ENCODE data around the gene RPN2.

Gene RPN2

GRCh38 chr20:37154684-37155298, 24.3 kb upstream of the RPN2 start:
- H3K9ac ChIP-seq (ENCODE audit: low read depth in 1 of 2, low read length in 2 of 2): no peak overlapping the region
- no peak overlapping the region for H3K27ac ChIP-seq (ENCODE audit: low read depth in 2 of 2, low read length in 2 of 2)
- H3K4me3 ChIP-seq (ENCODE audit: low read length in 2 of 2): no peak overlapping the region
- no peaks in the 10 kb centered on the region for H3K4me1 ChIP-seq (ENCODE audit: control insufficient read depth in 2 of 2, insufficient read depth in 2 of 2, low read length in 2 of 2)
- H3K9me3 ChIP-seq (ENCODE audit: control insufficient read depth in 2 of 2, low read length in 2 of 2): no peaks in the 10 kb centered on the region
- H3K27me3 ChIP-seq (ENCODE audit: control insufficient read depth in 2 of 2, insufficient read depth in 2 of 2, low read length in 2 of 2): no peaks in the 10 kb centered on the region
- no peaks in the 10 kb centered on the region for H3K36me3 ChIP-seq (ENCODE audit: control insufficient read depth in 2 of 2, insufficient read depth in 2 of 2, low read length in 2 of 2)

GRCh38 chr20:37155987-37156386, 23.1 kb upstream of the RPN2 start:
- no peaks in the 10 kb centered on the region for H3K36me3 ChIP-seq (ENCODE audit: control insufficient read depth in 2 of 2, insufficient read depth in 2 of 2, low read length in 2 of 2)
- no peaks in the 10 kb centered on the region for H3K27me3 ChIP-seq (ENCODE audit: control insufficient read depth in 2 of 2, insufficient read depth in 2 of 2, low read length in 2 of 2)
- no peak overlapping the region for H3K9ac ChIP-seq (ENCODE audit: low read depth in 1 of 2, low read length in 2 of 2)
- no peaks in the 10 kb centered on the region for H3K4me1 ChIP-seq (ENCODE audit: control insufficient read depth in 2 of 2, insufficient read depth in 2 of 2, low read length in 2 of 2)
- H3K4me3 ChIP-seq (ENCODE audit: low read length in 2 of 2): no peak overlapping the region
- no peak overlapping the region for H3K27ac ChIP-seq (ENCODE audit: low read depth in 2 of 2, low read length in 2 of 2)
- no peaks in the 10 kb centered on the region for H3K9me3 ChIP-seq (ENCODE audit: control insufficient read depth in 2 of 2, low read length in 2 of 2)

DNA sequence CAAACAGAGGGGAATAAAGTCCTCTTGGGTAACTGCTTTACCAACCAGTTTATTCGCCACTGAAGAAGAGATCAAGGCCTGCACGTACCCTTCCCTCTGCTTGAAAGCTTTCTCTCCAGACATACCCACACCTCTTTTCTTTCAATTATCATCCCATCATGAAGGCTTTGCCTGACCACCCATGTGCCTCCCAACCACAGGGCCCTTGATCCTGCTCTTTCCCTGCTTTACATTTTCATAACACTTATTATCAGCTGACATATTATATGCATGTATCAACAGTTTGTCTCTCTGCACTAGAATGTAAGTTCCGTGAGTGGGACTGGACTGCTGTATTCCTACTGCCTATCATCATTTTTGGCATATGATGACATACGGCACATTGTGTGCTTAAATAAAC, 20.9 kb upstream of the RPN2 start:
- Histone ChIP-seq H3K4me3 (ENCODE audit: low read length in 2 of 2) (no peak overlapping the region), H3K4me1 (ENCODE audit: control insufficient read depth in 2 of 2, insufficient read depth in 2 of 2, low read length in 2 of 2) (no peaks in the 10 kb centered on the region), H3K9me3 (ENCODE audit: control insufficient read depth in 2 of 2, low read length in 2 of 2) (no peaks in the 10 kb centered on the region), H3K27ac (ENCODE audit: low read depth in 2 of 2, low read length in 2 of 2) (no peak overlapping the region), H3K36me3 (ENCODE audit: control insufficient read depth in 2 of 2, insufficient read depth in 2 of 2, low read length in 2 of 2) (no peaks in the 10 kb centered on the region), H3K9ac (ENCODE audit: low read depth in 1 of 2, low read length in 2 of 2) (no peak overlapping the region), H3K27me3 (ENCODE audit: control insufficient read depth in 2 of 2, insufficient read depth in 2 of 2, low read length in 2 of 2) (no peaks in the 10 kb centered on the region)

- Histone ChIP-seq H3K9ac (ENCODE audit: low read depth in 1 of 2, low read length in 2 of 2) (no peak overlapping the region), H3K27ac (ENCODE audit: low read depth in 2 of 2, low read length in 2 of 2) (no peak overlapping the region), H3K27me3 (ENCODE audit: control insufficient read depth in 2 of 2, insufficient read depth in 2 of 2, low read length in 2 of 2) (no peaks in the 10 kb centered on the region), H3K36me3 (ENCODE audit: control insufficient read depth in 2 of 2, insufficient read depth in 2 of 2, low read length in 2 of 2) (no peaks in the 10 kb centered on the region), H3K9me3 (ENCODE audit: control insufficient read depth in 2 of 2, low read length in 2 of 2) (no peaks in the 10 kb centered on the region), H3K4me3 (ENCODE audit: low read length in 2 of 2) (no peak overlapping the region), H3K4me1 (ENCODE audit: control insufficient read depth in 2 of 2, insufficient read depth in 2 of 2, low read length in 2 of 2) (no peaks in the 10 kb centered on the region)
Measured at GRCh38 chr20:37160683-37161082, 18.4 kb upstream of the RPN2 start.

DNA sequence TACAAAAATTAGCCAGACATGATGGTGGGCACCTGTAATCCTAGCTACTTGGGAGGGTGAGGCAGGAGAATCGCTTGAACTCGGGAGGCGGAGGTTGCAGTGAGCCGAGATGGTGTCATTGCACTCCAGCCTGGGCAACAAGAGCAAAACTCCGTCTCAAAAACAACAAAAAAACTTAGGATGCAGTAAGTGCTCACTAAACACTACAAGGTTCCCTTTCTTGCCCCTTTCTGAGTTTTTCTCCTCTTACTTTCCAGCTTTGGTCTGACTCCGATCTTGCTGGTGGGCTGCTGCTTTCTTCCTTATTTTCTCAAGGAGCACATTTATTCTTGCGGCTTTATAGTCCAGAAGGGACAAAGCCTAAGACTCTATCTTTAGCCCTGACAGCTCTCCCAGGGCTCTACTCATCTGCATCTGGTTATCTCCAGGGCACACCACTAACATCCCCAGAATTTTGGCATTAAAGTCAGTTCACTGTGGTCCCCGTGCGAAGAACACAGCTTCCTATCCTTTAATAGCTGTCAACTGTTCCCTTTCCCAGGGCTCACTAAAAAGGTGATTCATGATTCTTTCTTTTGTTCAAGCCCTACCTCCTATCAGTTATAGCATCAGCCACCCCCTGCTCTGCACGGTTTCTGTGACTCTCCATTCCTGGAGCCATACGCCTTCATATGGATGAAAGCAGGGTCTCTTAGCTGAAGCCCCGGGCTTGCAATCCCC, 17.1 kb upstream of the RPN2 start:
- no peaks in the 10 kb centered on the region for H3K4me1 ChIP-seq (ENCODE audit: control insufficient read depth in 2 of 2, insufficient read depth in 2 of 2, low read length in 2 of 2)
- H3K9me3 ChIP-seq (ENCODE audit: control insufficient read depth in 2 of 2, low read length in 2 of 2): no peaks in the 10 kb centered on the region
- no peak overlapping the region for H3K27ac ChIP-seq (ENCODE audit: low read depth in 2 of 2, low read length in 2 of 2)
- no peaks in the 10 kb centered on the region for H3K27me3 ChIP-seq (ENCODE audit: control insufficient read depth in 2 of 2, insufficient read depth in 2 of 2, low read length in 2 of 2)
- H3K9ac ChIP-seq (ENCODE audit: low read depth in 1 of 2, low read length in 2 of 2): no peak overlapping the region
- no peak overlapping the region for H3K4me3 ChIP-seq (ENCODE audit: low read length in 2 of 2)
- H3K36me3 ChIP-seq (ENCODE audit: control insufficient read depth in 2 of 2, insufficient read depth in 2 of 2, low read length in 2 of 2): no peaks in the 10 kb centered on the region

DNA sequence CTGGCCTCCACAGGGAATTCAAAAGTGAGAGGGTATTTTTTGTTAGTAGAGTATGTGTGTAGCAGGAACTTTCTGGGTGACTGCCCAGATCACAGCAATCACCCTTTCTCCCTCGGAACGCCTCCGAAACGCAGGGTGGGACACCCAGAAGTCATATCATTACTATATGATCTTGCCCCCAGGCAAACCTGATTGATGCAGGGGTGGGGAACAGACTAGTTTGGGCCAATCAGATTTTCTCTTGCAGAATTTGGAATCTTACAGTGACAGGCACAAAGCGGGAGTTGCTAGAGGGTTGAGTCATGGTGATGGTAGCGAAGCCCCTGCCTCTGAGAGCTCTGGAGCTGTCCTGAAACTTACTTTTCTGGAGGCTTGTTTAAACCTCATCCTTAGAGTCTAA, 16.5 kb upstream of the RPN2 start:
- no peaks in the 10 kb centered on the region for H3K36me3 ChIP-seq (ENCODE audit: control insufficient read depth in 2 of 2, insufficient read depth in 2 of 2, low read length in 2 of 2)
- no peaks in the 10 kb centered on the region for H3K4me1 ChIP-seq (ENCODE audit: control insufficient read depth in 2 of 2, insufficient read depth in 2 of 2, low read length in 2 of 2)
- no peaks in the 10 kb centered on the region for H3K27me3 ChIP-seq (ENCODE audit: control insufficient read depth in 2 of 2, insufficient read depth in 2 of 2, low read length in 2 of 2)
- H3K9me3 ChIP-seq (ENCODE audit: control insufficient read depth in 2 of 2, low read length in 2 of 2): no peaks in the 10 kb centered on the region
- H3K27ac ChIP-seq (ENCODE audit: low read depth in 2 of 2, low read length in 2 of 2): no peak overlapping the region
- H3K4me3 ChIP-seq (ENCODE audit: low read length in 2 of 2): no peak overlapping the region
- H3K9ac ChIP-seq (ENCODE audit: low read depth in 1 of 2, low read length in 2 of 2): no peak overlapping the region

DNA sequence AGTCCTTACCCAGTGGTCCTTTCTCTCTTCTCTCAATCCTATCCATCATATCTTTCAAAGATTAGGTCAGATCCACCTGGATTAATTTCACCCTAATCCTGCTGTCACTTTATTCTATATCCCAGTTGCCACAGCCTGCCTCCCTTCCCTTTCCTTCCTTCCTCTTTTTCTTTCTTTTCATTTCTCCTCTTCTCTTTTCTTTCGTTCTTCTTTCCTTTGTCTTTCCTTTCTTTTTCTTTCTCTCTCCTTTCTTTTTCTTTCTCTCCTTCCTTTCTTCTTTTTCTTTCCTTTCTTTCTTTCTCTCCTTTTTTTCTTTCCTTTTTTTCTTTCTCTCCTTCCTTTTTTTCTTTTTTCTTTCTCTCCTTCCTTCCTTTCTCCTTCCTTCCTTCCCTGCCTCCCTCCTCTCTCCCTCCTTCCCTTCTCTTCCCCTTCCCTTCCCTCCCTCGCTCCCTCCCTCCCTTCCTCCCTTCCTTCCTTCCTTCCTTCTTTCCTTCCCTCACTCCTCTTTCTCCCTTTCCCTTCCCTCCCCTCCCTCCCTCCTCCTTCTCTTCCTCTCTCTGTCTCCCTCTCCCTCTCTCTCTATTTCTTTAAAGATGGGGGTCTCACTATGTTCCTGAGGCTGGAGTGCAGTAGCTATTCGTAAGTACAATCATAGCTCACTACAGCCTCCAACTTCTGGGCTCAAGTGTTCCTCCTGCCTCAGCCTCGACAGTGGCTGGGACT, 15.1 kb upstream of the RPN2 start:
- Histone ChIP-seq H3K9ac (ENCODE audit: low read depth in 1 of 2, low read length in 2 of 2) (no peak overlapping the region), H3K4me3 (ENCODE audit: low read length in 2 of 2) (no peak overlapping the region), H3K27ac (ENCODE audit: low read depth in 2 of 2, low read length in 2 of 2) (no peak overlapping the region), H3K9me3 (ENCODE audit: control insufficient read depth in 2 of 2, low read length in 2 of 2) (no peaks in the 10 kb centered on the region), H3K27me3 (ENCODE audit: control insufficient read depth in 2 of 2, insufficient read depth in 2 of 2, low read length in 2 of 2) (no peaks in the 10 kb centered on the region), H3K4me1 (ENCODE audit: control insufficient read depth in 2 of 2, insufficient read depth in 2 of 2, low read length in 2 of 2) (no peaks in the 10 kb centered on the region), H3K36me3 (ENCODE audit: control insufficient read depth in 2 of 2, insufficient read depth in 2 of 2, low read length in 2 of 2) (no peaks in the 10 kb centered on the region)

- Histone ChIP-seq H3K36me3 (ENCODE audit: control insufficient read depth in 2 of 2, insufficient read depth in 2 of 2, low read length in 2 of 2) (no peaks in the 10 kb centered on the region), H3K4me3 (ENCODE audit: low read length in 2 of 2) (no peak overlapping the region), H3K27me3 (ENCODE audit: control insufficient read depth in 2 of 2, insufficient read depth in 2 of 2, low read length in 2 of 2) (no peaks in the 10 kb centered on the region), H3K9ac (ENCODE audit: low read depth in 1 of 2, low read length in 2 of 2) (no peak overlapping the region), H3K27ac (ENCODE audit: low read depth in 2 of 2, low read length in 2 of 2) (no peak overlapping the region), H3K9me3 (ENCODE audit: control insufficient read depth in 2 of 2, low read length in 2 of 2) (no peaks in the 10 kb centered on the region), H3K4me1 (ENCODE audit: control insufficient read depth in 2 of 2, insufficient read depth in 2 of 2, low read length in 2 of 2) (no peaks in the 10 kb centered on the region)
Measured at GRCh38 chr20:37165031-37165430, 14.1 kb upstream of the RPN2 start.

GRCh38 chr20:37166867-37167266, 12.3 kb upstream of the RPN2 start:
- Histone ChIP-seq H3K4me1 (ENCODE audit: control insufficient read depth in 2 of 2, insufficient read depth in 2 of 2, low read length in 2 of 2) (no peaks in the 10 kb centered on the region), H3K4me3 (ENCODE audit: low read length in 2 of 2) (no peak overlapping the region), H3K36me3 (ENCODE audit: control insufficient read depth in 2 of 2, insufficient read depth in 2 of 2, low read length in 2 of 2) (no peaks in the 10 kb centered on the region), H3K27me3 (ENCODE audit: control insufficient read depth in 2 of 2, insufficient read depth in 2 of 2, low read length in 2 of 2) (no peaks in the 10 kb centered on the region), H3K27ac (ENCODE audit: low read depth in 2 of 2, low read length in 2 of 2) (no peak overlapping the region), H3K9me3 (ENCODE audit: control insufficient read depth in 2 of 2, low read length in 2 of 2) (no peaks in the 10 kb centered on the region), H3K9ac (ENCODE audit: low read depth in 1 of 2, low read length in 2 of 2) (no peak overlapping the region)

DNA sequence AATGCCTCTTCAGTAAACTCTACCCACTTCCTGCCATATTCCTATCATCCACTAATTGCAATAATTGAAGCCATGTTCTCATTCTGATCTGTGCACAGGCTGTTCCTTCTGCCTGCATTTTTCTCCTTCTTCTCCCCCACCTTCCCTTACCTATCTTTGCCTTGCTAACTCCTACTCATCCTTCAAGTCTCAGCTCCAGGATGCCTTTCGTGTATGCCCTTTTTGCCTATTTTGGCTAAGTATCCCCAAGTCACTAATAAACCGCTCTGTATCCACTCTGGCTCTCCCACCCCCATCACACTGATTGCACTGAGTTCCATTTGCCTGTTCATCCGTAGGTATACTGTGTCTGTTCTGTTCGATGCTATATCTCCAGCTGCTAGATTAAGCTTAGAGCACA, 6.3 kb upstream of the RPN2 start:
- Histone ChIP-seq H3K9me3 (ENCODE audit: control insufficient read depth in 2 of 2, low read length in 2 of 2) (no peaks in the 10 kb centered on the region), H3K36me3 (ENCODE audit: control insufficient read depth in 2 of 2, insufficient read depth in 2 of 2, low read length in 2 of 2) (no peaks in the 10 kb centered on the region), H3K4me3 (ENCODE audit: low read length in 2 of 2) (no peak overlapping the region), H3K9ac (ENCODE audit: low read depth in 1 of 2, low read length in 2 of 2) (no peak overlapping the region), H3K27me3 (ENCODE audit: control insufficient read depth in 2 of 2, insufficient read depth in 2 of 2, low read length in 2 of 2) (no peaks in the 10 kb centered on the region), H3K27ac (ENCODE audit: low read depth in 2 of 2, low read length in 2 of 2) (no peak overlapping the region), H3K4me1 (ENCODE audit: control insufficient read depth in 2 of 2, insufficient read depth in 2 of 2, low read length in 2 of 2) (peaks cover 2 to 4% of the 10 kb centered on the region in 2 donors)

Measured in mucosa of rectum (tissue), 2 donors.